HG03457 (cell line): ENCODE data around the gene SLC10A1.

Experiments used
- ATAC-seq: cut with Tn5 transposase; IDR thresholded peaks from one replicate; pipeline ENCODE4 v1.9.1; 2021; ENCODE audit warnings: moderate number of reproducible peaks; ENCODE audit not compliant: unreplicated experiment

SLC10A1 gene

DNA sequence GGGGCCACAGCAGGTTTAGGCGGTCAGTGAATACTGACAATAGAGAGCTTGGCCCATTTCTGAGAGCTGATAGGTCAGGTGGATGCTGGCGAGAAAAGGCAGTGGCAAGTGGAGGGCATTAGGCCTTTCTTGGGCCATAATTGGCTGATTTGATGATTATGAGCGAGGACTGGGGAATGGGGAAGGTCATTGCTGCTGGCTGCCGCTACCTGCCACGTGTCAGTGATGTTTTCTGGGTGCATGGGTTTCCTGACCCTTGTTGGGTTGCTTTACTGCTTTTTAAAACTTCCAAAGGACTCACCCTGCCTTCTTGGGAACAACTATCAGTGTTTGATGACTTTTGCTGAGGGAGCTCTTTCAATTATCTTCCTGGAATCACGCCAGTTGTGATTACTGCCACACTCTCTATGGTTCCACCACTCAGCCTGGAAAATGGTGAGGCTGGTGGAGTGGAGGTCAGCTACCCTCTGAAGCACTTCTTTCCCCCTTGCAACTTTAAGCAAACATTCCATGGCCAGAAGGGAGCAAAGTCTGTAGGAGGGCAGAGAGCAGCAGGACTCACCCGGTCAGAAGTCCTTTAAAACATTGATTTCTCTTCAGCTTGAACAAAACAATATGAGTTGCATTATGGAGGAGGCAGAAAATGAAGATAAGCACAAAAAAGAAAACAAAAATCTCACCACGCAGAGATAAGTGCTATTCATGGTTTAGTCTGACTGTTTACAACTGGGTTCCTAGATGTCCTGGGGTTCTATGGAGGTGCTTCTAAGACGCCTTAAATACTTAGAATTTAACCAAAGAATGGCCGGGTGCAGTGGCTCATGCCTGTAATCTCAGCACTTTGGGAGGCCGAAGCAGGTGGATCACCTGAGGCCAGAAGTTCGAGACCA is 12.1 kb upstream of the SLC10A1 start:
- ATAC-seq = no peak

DNA sequence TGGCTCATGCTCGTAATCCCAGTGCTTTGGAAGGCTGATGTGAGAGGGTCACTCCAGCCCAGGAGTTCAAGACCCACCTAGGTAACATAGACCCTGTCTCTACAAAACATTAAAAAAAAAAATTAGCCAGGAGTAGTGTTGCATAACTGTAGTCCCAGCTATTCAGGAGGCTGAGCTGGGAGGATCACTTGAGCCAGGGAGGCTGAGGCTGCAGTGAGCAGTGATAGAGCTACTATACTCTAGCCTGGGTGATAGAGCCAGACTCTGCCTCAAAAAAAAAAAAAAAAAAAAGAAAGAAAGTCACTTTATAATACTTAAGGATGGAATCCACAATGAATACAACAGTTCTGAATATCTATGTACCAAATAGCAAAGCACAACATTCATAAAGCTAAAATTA is 10.2 kb upstream of the SLC10A1 start:
- no peak for ATAC-seq

DNA sequence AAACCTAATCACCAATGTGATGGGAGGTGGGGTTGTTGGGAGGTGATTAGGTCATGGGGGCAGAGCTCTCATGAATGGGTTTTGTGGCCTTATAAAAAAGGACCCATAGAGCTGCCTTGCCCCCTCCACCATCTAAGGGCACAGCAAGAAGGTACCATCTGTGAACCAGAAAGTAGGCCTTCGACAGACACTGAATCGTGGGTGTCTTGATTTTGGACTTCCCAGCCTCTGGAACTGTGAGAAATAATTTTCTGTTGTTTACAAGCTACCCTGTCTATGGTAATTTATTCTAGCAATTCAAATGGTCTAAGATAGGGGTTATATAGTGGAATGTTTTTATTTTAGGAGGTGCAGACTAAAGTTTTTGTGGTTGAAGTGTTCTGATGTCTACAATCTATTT is 7.9 kb upstream of the SLC10A1 start:
- no peak for ATAC-seq

DNA sequence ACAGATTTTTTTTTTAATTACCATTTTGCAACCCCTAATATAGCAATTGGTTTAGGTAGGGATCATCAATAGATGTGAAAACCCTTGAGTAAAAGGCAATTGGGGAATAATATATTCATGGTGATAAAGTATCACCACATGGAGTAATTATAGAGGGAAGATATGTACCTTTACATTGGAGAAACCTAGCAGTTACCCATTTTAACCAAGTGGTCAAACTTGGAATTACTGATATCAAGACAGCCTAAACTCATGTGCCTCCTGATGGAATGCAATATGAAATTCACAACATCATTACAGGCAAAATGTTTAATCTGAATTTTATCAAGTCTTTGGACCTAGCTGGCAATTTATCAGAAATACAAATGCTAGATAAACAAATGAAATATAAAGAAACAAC is 6.7 kb upstream of the SLC10A1 start:
- no peak for ATAC-seq

DNA sequence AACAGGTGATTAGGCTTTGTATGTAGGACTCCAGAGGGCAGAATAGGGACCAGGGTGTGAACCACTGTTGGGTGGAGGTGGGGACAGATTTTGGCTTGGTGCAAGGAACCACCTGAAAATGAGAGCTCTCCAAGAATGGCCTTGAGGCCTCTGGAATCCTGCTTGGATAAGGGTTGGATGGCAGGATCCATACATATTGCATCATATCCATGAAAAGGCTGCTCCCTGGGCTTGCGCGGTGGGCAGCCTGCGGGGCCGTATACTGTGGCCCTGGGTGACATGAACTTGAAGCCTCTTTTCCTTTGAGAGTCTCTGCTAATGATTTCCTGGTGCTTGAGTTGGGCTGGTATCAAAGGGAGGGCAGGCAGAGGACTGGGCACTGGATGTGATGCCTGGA is 1.3 kb upstream of the SLC10A1 start:
- ATAC-seq = no peak

DNA sequence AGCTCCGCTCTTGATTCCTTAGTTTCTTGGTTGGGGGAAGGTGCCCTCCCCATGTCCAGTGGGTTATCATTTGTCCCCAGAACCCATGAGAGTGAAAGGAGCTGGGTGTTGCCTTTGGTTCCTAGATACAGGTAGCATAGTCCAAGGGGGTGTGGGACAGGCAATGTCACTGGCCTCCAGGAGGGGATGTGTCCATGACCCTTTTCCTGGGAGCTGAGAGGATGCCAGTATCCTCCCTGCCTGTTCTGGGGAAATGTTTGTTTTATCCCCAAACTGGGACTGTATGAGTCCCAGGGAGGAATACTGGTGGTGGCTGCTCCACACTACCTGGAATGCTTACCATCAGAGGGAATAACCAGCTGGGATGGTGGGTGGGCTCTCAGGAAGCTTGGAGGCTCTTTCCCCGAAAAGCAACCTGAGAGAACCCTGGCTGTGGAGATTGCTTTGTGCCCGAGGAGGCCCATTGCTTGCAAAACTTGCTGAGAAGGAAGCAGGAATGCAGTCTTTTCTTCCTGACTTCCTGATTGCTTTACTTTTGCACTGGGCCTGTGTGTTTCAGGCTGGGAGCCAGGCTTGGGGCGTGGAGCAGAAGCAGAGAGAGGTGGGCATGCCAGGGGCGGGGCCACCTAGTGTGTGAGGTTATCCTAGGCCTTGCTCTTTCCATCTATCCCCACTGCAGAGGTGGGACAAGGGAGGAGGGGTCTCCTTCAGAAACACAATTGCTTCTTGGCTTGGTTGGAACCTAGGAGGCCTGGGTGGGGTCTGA is 715 bp upstream of the SLC10A1 start:
- ATAC-seq = no peak

DNA sequence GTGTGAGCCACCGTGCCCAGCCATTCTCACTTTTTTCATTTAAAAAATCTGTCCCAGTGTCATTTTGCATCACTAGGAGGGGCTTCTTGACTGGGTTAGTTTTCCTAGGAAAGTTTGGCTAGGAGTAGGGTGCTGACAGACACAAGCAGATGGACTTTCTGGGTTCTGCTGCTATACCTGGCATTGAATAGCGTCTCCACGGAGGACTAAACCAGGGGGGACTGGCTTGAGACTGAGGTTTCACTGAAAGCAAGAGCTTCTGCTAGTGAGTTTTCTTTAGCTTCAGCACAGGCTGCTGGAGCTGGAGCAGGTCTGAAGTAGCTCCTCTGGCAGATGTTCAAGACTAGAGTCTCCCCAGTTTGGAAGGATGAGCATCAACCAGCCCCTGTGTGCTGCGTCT is 1.4 kb downstream of the SLC10A1 start:
- no peak for ATAC-seq

DNA sequence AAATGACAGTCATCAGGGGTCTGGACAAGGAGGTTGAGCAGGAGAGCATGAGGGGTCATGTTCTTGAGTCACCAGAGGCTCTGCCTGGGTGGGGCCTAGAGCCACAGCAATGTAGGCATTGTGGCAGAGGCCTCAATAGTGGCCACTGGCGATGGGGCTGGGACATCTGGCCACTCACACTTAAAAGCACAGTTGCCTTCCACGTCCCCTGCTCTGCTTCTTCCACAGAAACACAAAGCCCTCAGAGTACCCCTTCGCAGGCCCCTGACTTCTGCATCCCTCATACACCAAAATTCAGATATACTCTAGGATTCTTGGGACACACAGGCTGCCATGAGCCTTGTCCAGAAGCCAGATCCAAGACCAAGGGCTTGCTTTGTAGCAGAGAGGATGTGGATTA is 2.2 kb downstream of the SLC10A1 start:
- no peak for ATAC-seq

DNA sequence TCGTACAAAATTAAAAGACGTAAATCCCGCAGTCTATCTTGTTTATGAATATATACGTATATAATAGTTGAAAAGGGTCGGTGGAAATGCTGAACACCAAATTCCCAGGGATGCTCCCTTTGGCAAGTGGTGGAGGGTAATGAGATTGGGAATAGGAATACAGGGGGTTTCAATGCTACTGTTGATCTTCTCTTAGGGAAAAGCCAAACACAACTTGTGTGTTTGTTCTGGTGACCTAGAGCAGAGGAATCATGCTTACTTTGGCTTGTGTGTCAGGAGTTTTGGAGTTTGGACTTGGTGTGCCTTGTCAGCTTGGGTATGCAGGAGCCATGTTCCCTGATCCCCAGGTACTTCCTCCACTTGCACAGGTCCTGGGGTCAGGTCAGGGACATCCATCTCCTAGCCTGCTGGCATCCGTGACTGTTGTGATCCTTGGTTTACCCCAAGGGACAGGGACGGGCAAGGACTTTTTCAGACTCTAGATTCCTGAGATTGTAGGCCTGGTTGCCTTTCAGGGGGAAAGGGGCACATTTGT is 4.1 kb downstream of the SLC10A1 start:
- ATAC-seq = no peak

DNA sequence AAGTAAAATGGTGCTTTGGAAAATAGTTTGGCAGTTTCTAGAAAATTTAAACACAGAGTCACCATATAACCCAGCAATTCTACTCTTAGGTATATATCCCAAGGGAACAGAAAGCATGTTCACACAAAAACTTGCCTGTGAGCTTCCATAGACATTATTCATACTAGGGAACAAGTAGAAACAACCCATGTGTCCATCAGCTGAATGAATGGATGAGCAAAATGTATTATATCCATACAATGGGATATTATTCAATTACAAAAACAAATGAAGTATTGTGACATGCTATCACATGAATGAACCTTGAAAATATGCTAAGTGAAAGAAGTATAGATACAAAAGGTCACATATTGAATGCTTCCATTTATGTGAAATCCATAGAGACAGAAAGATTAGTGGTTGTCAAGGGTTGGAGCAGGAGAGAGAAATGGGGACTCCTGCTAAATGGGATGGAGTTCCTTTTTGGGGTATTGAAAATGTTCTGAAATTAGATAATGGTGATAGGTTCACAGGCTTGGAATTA is 7.9 kb downstream of the SLC10A1 start:
- no peak for ATAC-seq

DNA sequence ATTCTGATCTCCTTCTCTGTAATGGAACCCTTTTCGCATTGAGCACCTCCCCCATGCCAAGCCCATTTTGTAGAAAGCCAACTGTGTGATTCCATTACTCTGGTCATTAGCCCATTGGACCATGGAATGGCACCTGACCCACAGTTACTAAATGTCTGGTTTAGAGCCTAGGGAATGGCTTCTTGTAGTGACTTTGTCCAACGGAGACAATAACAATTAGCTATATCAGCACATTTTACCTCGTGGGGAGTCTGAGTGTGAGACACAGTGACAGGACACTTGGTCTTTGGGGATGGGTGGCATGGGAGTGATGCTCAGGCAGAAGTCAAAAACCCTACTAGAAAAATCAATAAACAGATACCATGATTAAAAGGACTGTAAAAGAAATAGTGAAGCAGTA is 10.4 kb downstream of the SLC10A1 start:
- no peak for ATAC-seq

DNA sequence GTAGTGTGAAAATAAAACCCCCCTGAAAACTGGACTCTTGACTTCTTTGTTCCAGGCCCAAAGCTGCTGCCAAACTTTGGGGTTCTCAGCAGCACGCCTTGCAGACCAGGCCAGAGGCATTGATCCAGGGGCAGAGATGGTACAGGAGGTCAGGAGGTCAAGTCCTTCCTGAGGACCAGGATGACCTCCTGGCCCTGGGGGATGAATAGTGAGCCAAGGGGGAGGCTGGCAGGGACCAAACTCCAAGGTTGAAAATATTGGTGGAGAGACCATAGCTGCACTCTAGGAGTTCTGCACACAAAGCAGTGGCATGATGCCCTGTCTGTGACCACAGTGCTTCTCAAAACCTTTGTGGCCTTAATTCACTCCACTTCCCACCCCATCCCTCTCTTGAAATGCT is 12.1 kb downstream of the SLC10A1 start:
- no peak for ATAC-seq

DNA sequence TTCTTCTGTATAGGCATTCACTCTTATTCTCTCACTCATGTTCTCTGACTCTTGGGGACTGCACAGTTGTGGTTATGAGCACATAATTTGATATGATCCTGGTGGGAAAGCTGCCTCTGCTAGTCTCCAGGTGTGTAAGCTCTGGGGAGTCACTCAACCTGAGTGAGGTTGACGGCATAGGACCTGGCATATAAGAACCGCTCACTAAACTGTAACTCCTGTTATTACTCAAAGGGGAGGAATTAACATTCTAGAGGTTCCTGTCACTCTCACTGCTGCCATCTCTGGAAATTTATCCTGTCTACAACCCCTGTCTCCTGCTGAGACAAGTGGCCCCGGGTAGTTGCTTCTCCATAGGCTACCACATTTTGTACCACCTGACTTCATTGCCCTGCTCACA is 16.1 kb downstream of the SLC10A1 start:
- ATAC-seq = no peak

DNA sequence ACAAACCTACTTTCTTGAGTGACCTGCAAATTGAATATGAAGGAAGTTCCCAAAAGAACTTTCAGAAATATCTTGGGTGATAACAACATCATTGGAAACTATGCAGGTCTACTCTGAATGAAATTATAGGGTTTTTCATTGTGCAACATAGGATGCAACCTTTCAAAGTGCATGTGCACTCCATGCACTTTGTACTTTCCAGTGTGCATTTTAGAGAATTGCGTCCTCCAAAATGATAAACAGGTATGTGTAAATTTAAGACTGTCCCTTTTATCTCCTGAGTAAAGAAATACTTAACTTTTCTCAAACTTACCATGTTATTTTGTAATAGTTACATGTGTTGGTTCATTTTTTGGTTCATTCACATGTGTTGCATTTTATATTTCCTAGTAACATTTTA is 16.9 kb downstream of the SLC10A1 start:
- no peak for ATAC-seq

DNA sequence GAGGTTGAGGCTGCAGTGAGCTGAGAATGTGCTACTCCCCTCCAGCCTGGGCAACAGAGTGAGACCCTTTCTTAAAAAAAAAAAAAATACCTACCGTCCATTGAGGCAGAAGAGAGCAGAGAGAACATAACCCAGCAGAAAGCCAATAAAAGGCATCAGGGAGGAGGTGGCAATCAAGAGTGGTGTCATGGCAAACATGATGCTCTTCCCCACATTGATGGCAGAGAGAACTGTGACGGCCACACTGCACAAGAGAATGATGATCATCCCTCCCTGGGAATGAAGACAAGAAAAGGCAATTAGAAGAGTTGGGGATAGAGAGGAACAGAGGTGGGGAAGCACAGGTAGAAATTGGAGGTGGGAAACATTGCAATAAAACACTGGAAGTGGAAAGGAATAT is 18.0 kb downstream of the SLC10A1 start:
- ATAC-seq = no peak

DNA sequence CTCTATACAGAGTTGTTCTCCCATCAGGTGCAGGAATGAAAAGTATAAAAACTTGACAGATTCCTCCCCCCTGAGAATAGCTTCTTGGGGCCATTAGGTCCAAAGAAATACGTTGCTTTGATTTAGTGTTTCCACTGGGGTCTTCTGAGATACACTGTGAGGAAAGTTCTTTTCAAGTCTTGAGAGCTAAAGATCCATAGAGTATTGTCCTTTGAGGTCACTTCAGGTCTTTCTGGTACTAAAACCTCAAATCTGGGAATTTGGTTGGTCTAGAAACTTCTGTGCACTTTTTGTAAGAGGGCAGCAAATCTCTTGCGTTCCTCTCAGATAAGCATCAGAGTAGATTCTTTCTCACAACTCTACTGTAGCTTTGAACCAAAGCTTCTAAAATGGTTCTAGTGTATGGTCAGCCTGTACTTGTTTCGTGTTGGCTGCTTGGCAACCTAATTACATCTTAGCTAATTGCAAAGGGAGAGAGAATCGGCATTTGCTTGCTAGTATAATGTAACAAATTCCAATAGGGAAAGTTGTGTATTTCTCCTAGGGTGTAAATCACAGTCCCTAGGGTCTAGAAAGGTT is 20.1 kb downstream of the SLC10A1 start:
- no peak for ATAC-seq

DNA sequence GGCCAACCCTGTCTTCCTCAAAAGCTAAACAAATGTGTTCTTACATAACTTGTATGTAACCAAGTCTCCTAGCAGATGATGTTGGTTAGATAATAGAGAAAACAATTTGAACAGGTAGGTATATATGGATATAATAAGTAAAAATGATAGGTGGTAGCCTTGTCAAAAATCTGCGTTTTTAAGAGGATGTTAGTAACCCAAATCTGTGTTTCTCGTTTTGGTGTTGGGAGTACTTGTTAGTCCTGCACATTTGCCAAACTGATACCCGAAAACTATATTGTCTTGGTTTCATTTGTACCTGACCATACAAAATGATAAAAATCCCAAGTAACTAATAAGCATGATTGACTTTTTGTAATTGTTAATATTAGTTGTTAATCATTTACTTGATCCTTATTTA is 22.0 kb downstream of the SLC10A1 start:
- no peak for ATAC-seq

DNA sequence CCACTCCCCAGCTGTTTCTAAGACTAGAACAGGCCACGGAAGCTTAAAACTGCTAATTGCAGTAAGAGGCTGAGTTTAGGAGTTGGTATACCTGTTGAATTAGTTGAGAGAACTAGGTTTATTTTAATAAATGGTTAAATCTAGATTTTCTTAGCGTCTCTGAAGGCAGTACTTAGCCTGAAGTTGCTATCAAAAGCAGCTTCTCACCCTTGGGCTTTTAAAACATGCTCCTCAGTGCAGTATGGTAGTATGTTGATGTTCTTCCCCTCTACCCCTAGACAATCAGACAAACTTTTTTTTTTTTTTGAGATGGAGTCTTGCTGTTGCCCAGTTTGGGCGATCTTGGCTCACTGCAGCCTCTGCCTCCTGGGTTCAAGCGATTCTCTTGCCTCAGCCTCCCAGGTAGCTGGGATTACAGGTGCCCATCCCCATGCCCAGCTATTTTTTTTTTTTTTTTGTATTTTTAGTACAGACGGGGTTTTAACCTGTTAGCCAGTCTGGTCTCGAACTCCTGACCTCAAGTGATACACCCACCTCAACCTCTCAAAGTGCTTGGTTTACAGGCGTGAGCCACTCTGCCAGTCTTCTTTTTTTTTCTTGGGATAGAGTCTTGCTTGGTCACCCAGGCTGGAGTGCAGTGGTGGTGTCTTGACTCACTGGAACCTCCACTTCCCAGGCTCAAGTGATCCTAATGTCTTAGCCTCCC is 23.3 kb downstream of the SLC10A1 start:
- no peak for ATAC-seq

DNA sequence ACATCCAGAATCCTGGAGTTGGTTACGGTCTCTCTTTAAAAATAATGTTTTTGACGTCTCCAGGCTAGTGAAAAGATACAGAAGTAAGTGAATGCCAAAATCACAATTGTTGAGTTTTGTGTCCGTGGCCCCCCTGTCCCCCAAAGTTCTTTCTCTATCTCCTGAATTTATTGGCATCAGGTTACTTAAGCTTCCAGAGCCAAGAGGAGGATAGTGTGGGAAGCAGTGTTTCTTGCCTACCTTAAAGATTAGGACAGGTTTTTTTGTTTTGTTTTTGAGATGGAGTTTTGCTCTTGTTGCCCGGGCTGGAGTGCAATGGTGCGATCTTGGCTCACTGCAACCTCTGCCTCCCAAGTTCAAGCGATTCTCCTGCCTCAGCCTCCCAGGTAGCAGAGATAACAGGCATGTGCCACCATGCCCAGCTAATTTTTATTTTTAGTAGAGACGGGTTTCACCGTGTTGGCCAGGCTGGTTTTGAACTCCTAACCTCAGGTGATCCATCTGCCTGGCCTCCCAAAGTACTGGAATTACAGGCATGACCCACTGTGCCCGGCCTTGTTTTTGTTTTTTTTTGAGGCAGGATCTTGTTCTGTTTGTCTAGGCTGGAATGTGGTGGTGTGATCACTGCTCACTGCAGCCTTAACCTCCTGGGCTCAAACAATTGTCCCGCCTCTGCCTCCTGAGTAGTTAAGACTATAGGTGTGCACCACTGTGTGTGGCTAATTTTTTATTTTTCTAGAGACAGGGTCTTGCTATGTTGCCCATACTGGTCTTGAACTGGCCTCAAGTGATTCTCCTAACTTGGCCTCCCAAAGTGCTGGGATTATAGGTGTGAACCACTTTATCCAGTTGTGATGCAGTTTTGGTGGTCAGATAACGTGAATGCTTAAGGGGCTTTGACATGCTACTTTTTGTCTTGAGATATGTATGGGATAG is 24.7 kb downstream of the SLC10A1 start:
- no peak for ATAC-seq

DNA sequence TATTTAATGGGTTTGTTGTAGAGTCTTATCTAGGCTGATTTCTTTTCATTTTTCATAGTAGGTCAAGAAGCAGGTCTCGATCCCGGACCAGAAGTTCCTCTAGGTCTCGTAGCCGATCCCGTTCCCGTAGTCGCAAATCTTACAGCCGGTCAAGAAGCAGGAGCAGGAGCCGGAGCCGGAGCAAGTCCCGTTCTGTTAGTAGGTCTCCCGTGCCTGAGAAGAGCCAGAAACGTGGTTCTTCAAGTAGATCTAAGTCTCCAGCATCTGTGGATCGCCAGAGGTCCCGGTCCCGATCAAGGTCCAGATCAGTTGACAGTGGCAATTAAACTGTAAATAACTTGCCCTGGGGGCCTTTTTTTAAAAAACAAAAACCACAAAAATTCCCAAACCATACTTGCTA is 25.9 kb downstream of the SLC10A1 start:
- ATAC-seq = no peak
